GM19328 (cell line): ENCODE data around the gene ERAP2.
A peak's percentile ranks its signal among the peaks of the same experiment; 100 is the strongest.

Experiments used
- ATAC-seq: cut with Tn5 transposase; IDR thresholded peaks from one replicate; pipeline ENCODE4 v1.9.1; 2021; ENCODE audit warnings: mild to moderate bottlenecking, moderate library complexity; ENCODE audit not compliant: unreplicated experiment

The ERAP2 gene

DNA sequence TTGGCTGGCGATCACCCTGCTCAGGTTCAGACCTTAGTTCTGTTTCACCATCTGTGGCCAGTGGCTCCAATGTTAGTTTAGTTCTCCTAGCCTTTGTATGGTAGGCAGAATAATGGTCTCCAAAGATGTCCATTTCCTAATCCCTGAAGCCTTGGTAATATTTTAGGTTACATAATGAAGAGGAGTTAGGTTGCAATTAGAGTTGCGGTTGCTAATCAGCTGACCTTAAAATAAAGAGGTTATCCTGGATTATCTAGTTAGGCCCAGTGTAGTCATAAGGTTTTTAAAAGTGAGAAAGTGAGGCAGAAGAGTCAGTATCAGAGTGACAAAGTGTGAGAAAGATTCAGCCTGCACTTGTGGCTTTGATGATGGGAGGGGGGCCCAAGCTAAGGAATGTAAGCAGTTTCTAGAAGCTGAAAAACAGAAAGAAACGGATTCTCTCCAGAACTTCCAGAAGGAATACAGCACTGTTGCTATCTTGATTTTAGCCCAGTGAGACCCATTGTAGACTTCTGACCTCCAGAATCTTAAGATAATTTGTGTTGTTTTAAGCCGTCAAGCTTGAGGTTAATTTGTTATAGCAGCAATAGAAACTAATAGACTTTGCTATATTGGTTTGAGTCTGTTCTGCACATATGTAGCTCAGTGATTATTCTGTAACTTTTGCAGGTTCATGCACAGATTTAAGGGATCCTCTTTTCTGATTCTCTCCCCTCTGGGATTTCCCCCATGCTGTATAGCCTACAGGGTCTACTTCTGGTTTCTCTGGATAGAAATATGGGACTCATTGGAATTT is 81.2 kb downstream of the ERAP2 start:
- ATAC-seq, result peak; percentile 41

DNA sequence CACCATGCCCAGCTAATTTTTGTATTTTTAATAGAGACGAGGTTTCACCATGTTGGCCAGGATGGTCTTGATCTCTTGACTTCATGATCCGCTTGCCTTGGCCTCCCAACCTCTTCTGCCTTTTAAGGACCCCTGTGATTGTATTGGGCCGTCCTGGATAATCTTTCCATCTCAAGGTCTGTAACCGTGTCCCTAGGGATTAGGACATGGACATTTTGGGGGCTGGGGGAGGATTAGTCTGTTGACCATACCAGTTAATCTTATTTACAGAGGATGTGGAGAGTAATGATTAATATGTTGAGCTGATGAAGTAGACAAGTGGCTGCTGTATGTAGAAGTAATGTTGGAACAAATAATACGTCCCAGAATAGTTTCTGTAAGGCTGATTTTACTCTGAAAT is 82.7 kb downstream of the ERAP2 start:
- ATAC-seq, result no peak

DNA sequence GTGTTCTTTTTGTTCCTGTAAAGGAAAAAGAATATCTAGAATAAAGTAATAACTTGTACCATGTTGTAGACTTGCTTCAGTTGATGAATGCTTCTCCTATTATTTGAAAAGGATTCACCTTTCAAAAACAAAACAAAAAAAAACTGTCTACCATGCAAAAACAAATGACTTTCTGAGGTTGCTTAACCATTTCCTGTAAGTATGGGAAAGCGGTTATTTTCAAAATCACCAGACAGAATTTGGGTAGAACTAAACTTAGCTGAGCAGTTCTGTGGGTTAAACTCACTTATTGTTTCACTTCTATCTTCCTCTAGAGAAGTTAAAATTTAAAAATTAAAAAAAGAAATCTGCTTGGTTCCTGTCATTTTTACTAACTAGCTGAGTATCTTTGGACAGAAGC is 84.8 kb downstream of the ERAP2 start:
- peak; percentile 51 for ATAC-seq

DNA sequence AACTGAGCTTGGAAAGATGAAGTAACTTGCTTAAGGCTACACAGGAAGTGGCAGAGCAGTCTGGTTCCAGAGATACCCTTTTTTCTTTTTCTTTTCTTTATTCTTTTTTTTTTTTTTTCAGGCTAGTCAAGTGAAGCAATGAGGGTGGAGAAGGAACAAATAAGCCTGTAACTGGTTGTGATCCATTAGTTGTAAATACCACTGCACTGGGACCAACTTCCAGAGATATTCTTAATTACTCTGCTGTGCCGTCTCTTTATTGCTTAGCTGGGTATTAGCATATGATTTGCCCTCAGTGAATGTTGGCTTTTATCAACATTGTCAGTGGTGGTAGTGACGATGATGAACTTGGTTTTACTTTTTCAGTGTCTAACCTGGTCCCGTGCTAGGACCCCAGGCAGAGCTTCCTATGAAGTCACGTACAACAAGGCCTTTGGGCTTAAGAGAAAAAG is 86.3 kb downstream of the ERAP2 start:
- no peak for ATAC-seq

DNA sequence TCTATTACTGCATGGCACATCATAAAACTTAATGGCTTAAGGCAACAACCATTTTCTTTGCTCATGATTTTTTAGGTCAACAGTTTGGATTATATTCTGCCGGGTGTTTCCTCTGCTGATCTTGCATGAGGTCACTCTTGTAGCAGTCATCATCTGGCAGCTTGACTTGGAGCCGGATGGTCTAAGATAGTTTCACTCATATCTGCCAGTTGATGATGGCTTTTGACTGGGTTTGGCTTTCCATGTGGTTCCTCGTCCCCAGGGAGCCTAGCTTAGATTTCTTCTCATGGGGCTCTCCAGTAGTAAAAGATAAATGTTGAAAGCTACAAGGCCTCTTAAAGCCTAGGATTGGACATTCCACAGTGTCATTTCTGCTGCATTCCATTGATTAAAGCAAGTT is 87.0 kb downstream of the ERAP2 start:
- ATAC-seq, result no peak

DNA sequence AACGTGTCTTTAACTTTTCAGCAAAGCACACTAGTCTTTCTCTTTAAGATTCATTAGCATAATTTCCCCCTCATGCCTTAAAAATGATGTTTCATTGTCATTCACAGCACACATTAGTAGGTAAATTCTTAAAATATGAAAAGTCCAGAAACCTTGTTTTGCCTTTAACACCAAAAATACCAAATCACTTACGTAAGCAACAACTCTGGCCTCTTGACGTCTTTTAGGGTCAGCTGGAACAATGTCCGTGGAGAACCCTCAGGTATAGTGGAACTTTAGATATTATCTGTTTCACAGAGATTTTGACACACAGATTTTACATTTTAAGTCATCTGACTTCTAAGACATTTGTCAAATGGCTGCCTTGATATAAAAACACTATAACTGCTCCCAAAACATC is 90.5 kb downstream of the ERAP2 start:
- no peak for ATAC-seq

DNA sequence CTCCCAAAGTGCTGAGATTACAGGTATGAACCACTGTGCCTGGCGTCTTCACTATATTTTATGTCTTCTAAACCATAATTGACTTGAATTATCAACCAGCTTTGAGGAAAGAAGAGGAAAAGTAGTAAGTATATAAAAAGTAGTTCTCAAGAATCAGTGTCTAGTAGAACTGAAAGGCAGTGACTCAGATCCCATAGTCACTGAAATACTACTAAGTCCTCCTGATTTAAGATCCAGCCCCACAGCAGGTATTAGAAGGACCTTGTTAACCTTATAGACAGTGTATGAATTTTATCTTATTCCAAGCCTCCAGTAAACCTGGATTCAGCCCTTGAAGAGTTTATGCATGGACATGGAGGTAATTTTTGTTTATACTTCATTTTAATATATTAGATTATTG is 91.1 kb downstream of the ERAP2 start:
- no peak for ATAC-seq

DNA sequence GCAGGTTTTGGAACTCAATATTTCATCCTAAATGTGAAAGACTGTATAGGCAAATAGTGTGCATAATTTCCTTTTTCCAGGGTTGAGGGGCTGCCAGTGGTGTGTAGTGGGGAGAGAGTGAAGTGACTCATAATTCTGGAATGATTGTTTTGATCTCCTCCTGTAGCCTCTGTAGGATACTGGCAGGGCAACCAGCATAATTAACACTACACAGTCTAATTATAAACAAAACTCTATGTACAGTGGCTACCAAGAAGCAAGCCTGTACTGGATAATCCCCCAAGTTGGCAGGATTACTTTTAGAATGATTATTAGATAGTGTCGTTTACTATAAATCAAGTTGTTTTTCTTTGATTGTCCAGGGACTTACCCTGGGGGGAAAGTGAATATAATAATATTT is 91.8 kb downstream of the ERAP2 start:
- no peak for ATAC-seq

DNA sequence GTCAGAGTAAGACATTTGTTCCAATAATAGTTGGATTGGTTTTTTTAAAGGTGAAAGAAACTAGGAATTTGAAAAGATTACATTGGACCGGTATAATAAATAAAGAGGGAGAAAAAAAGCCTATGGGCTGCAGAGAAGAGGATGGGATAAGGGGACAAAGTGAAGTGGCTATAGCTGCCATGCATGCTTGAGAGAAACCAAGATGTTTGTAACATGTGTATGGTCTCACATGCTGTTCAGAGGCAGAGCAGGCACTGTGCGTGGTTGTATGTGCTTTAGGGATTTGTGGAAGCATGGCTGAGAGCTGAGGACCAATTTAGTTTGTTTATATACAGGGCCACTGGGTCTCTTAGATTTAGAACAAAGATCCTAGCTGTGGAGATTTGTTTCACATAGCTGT is 92.3 kb downstream of the ERAP2 start:
- ATAC-seq, result no peak
